HG03378 (cell line): ENCODE measurements around the gene XRN1.
"Not testable (repeated sequence)": the region's sequence is repeated elsewhere in the genome, so short reads cannot be mapped to it uniquely, and the experiment has no call there.

ENCODE experiments used
- ATAC-seq: cut with Tn5 transposase; IDR thresholded peaks from one replicate; pipeline ENCODE4 v1.9.1; 2021; ENCODE audit warnings: mild to moderate bottlenecking, moderate library complexity; ENCODE audit not compliant: unreplicated experiment

The XRN1 gene, protein sequence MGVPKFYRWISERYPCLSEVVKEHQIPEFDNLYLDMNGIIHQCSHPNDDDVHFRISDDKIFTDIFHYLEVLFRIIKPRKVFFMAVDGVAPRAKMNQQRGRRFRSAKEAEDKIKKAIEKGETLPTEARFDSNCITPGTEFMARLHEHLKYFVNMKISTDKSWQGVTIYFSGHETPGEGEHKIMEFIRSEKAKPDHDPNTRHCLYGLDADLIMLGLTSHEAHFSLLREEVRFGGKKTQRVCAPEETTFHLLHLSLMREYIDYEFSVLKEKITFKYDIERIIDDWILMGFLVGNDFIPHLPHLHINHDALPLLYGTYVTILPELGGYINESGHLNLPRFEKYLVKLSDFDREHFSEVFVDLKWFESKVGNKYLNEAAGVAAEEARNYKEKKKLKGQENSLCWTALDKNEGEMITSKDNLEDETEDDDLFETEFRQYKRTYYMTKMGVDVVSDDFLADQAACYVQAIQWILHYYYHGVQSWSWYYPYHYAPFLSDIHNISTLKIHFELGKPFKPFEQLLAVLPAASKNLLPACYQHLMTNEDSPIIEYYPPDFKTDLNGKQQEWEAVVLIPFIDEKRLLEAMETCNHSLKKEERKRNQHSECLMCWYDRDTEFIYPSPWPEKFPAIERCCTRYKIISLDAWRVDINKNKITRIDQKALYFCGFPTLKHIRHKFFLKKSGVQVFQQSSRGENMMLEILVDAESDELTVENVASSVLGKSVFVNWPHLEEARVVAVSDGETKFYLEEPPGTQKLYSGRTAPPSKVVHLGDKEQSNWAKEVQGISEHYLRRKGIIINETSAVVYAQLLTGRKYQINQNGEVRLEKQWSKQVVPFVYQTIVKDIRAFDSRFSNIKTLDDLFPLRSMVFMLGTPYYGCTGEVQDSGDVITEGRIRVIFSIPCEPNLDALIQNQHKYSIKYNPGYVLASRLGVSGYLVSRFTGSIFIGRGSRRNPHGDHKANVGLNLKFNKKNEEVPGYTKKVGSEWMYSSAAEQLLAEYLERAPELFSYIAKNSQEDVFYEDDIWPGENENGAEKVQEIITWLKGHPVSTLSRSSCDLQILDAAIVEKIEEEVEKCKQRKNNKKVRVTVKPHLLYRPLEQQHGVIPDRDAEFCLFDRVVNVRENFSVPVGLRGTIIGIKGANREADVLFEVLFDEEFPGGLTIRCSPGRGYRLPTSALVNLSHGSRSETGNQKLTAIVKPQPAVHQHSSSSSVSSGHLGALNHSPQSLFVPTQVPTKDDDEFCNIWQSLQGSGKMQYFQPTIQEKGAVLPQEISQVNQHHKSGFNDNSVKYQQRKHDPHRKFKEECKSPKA (N-terminal part only)

DNA sequence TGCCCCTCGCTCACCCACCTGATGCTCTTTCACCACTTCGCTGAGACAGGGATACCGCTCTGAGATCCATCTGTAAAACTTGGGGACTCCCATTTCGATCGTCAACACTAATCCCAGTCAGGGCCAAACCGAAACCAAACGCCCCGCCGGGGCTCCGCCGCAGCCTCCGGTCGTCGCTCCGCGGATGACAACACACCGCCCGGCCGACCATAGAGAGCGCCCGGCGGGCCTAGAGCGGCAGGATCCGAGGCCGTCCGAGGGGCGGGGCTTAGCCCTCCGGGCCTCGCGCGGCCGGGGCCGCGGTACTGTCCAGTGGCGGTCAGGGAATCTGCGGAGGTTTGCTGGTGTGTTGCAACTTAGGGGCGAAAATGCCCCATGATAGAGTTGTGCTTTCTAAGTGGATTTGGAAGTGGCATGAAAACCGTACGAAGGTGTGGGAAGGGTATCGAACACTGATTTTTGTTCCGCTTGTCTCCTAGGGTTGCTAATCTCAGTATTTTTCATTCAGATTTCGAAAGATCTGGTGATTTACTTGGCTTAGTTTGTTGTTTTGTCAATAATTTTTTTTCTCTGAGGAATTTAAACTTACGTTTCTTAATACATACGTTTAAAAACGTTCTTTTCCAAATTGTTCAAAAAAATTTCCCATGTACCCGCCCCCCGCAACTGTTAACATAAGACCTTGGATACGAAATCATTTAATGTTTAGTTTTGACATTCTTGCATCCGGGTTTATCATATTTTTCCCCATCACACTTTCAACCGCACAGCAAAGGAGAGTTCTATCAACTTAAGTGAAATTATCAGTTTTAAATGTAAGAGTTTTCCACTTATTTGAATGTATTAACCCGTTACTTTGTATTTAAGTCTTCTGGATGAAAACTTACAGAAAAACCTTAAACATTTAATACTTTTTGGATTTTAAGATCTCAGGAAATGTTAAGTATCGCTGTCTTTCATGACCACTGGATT, at the start of gene XRN1:
Gene XRN1 (minus strand): TSS at position 186 of the 972 bp plus-strand sequence. CDS start 93 bp downstream, at position 93.
- peak; percentile 39 for ATAC-seq

DNA sequence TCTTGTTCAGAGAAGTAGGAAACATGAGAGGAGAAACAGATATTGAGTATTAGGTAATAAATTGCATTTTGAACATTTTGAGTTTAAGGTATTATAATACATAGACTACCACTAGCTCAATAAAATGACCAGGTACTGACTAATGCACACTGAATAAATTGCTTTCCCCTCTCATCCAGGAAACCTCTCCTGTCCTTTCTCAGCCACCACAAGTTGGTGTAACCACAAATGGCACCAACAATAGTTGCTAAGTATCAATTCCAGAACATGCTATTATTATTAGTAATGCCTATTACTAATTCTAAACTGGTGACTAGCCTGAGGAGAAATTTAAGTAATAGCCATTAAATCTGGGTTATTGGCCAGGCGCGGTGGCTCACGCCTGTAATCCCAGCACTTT, 47.3 kb upstream of the XRN1 start:
- ATAC-seq: no peak

DNA sequence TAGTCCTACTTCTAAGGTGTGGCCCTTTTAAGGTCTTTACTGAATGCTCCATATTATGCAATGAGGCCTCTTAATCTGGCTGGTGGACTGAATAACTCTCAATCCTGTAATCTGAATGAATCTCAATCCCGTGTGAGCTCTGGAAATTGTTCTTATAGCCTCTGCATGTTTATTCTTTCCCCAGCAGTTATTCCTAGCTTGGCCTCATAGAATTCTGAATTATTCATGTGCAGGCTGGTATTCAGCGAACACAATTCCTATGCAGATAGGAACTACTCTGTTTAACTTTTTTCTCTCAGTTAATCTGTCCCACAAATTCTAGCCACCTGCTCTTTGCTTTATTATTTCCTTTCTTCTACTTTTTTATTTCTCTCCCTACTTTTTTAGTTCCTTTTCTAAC, 44.3 kb upstream of the XRN1 start:
- no peak for ATAC-seq

DNA sequence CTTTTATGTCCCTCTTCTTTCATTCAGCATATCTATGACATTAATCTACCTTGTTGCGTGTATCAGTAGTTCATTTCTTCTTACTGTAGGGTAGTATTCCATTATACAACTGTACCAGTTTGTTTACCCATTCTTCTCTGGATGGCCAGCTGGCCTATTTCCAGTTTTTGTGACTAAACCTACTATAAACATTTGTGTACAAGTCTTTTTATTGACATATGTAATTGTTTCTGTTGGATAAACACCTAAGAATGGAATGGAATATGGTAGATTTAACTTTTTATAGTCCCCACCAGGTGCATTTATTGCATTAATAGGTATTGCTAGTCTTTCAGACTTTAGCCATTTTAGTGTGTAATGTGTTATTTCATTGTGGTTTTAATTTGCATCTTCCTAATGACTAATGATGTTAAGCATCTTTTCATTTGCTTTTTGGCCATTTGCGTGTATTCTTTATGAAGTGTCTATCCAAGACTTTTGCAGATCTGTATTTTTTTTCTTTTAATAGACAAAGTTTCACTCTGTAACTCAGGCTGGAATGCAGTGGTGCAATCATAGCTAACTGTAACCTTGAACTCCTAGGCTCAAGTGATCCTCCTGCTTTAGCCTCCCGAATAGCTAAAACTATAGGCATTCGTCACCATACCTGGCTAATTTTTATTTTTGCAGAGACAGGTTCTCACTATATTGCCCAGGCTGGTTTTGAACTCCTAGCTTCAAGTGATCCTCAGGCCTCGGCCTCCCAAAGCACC, 41.9 kb upstream of the XRN1 start:
- no peak for ATAC-seq

DNA sequence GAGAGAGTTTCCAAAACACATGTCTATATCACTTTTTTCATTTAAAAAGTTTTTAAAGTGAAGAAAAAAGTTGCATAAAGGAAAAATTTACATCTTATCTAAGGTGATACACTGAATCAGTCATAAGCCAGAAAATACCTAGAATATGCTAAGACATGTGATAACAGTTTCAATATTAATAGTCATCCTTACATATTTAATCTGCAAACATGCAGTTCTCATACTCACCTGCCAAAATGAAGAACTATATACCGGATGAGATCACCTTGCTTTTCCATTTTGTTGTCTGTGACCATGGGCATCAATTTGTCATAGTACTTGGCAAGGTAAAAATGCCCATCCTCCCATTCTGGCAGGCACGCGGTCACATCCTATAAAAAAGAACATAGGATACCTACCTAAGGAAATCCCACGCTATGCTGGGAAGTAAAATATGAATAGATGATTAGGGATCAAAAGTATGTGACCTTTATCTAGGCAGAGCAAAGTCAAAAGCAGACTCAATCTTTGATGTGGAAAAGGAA, 37.1 kb upstream of the XRN1 start:
- ATAC-seq: no peak

DNA sequence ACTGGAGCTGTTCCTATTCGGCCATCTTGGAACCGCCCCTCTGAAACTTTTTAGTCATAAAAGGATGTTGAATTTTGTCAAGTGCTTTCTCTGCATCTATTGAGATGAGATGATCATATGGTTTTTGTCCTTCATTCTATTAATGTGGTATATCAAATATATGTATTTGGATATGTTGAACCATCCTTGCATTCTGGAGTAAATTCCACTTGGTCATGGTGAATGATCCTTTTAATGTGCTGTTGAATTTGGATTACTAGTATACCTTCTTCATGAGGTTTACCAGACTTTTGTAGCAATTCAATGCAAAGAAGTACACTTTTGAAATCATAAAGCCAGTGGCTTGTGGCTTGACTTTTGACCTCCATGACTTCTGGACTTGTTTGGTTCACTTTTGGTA, 33.4 kb upstream of the XRN1 start:
- ATAC-seq: no peak

DNA sequence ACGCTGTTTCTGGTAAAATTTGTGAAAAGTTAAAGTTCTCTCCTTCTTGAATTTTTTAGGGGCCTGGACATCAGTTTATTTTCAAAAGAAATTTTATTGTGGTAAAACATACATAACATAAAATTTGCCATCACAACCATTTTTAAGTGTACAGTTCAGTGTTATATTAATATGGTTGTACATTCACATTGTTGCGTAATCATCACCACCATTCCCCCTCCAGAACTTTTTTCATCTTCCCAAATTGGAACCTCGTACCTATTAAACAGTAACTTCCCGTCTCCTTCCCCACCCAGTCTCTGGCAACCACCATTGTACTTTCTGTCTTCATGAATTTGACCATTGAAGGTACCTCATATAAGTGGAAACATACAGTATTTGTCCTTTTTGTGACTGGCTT, 23.0 kb upstream of the XRN1 start:
- no peak for ATAC-seq

DNA sequence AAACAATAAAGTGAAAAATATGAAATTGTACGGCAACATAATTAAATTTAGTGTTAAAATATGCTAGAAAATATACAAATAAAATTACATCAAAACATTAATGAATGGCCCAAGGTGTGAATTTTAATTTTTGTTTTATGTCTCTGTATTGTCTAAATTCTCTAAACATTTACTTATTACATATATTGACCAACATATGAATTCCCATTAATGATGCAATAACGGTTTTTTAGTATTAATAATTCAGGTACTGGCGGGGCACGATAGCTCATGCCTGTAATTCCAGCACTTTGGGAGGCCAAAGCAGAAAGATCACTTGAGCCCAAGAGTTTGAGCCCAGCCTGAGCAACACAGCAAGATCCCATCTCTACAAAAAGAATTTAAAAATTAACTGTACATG, 20.6 kb upstream of the XRN1 start:
- ATAC-seq: no peak

DNA sequence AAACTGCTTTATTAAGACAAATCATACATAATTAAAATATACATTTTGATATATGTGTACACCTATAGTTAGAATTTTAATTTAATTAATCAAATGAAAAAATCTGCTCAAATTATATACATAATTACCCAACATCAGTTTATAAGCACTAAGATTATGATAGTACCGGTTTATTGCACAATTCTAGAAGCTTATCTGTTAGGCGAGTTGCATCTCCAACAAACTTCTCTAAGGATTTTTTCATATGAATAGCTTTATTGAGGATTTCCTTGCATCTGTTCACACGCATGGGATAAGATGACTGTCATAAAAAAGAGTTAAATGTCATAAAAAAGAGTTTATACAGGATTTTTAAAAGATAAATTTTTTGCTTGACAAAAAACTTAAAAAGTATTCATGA, 19.9 kb upstream of the XRN1 start:
- no peak for ATAC-seq

DNA sequence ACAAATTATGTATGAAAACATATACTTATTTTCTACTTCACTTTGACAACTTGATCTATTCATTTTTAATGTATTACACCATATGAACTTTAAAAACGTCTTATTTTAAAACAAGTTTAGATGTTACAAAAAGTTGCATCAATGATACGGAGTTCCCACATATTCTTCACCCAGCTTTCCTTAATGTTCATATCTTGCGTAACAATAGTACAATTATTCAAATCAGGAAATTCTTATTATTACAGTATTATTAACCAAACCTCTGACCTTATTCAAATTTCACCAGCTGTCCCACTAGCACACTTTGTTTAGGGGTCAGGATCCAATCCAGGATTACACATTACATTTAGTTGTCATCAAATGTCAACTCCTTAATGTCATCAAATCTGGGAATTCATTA, 12.9 kb upstream of the XRN1 start:
- no peak for ATAC-seq

DNA sequence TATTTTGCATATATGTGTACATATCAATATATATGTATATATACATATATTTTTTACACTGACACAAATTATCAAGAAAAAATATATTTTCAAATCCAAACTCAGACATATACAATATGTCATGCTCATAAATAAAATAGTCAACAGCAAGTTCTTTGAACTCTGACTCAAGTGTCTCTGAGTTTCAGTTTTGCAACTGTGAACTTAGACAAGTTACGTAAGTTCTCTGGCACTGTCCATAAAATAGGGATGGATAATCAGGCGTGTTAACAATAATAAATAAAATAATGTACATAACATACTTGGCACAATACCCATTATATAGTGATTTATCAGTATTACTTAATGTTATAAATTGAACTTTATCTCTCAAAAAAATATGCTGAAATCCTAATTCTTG, 12.1 kb upstream of the XRN1 start:
- ATAC-seq: no peak

DNA sequence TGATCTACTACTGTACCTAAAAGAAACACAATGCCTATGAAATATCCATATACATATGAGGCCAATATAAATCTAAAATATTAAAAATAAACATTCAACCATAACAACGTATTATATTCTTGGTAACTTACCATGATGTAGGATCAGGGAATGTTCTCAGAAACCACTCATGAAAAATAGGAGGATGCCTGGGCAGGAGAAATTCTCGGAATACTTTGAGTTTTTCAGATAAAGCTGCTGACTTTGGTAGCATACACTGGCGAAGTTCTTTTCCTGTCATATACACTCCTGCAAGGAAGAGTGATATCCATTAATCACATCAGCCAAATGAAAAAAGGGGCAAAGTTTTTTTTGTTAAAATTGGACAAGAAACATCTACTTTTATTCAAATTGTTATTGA, 11.3 kb upstream of the XRN1 start:
- no peak for ATAC-seq

DNA sequence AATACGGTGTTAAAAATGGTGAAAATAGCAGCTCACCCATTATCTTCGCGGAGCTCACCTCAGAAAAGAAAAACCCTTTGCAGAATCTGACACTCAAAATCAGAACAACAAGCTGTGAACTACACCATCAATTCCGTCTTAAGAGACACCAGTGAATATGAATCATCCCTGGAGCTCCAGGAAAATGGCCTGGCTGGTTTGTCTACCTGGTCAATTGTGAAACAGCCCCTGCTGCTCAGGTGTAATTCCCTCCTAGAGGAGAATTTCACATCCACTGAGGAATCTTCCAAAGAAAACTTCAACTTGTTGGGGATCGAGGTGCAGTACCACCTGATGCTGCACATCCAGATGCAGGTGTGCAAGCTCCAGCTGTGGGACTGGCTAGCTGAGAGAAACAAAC, 3.0 kb upstream of the XRN1 start:
- ATAC-seq: no peak

DNA sequence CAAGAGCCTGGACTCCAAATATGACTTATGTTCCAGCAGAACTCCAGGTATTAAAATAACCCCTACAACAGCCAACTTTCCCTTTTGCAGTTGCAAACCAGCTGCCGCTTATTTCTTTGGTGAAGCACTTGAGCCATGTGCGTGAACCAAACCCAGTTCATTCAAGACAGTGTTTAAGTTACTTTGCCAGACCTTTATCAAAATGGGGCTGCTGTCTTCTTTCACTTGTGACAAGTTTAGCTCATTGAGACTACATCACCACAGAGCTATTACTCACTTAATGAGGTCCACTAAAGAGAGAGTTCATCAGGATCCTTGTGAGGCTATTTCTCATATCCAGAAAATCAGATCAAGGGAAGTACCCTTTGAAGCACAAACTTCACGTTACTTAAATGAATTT, 2.4 kb upstream of the XRN1 start:
- no peak for ATAC-seq

DNA sequence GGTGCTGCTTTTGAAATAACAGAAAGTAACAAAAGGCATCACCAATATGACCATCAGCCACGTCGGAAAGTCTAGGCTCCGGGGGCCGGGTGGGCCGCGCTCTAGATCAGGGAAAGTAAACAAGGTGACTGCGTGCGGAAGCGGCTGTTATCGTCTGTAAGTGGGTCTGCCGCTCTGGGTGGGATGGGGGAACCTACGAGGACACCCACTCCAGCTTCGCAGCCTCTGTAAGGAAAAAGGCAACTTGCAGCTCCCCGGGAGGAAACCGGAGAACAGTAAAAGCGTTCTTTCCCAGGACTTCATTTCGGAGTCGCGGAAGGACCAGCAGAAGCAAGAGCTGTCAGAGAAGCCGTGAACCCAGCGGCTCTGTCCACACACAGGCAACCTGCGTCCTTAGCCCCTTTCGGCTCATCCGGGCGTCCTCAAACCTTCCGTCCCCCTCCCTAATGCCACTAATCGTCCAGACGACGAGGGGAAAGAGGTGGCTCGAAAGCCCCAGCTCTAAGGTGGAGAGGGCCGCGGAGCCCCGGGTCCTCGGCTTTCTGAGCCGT, 461 bp downstream of the XRN1 start:
- peak; percentile 24 for ATAC-seq

DNA sequence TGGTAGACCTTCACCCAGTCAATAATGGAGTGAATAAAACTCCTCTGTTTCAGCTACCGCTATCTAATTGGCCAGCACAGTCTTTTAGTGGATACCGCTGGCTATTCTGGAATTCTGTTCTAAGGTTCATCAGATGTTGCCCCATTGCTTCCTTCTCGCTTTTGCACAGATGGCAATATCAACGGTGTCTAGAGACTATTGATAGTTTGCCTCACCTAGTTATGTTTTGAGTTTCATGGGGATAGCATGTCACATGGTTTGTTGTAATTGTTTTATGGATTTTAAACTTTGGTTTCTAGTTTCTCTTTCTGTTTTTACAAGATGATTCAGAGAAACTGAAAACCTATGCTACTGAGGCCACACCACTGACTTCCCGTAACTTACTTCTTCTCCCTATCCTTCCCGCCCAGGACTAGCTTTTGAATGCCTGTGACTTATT, 2.0 kb downstream of the XRN1 start:
- ATAC-seq: peak; percentile 70

DNA sequence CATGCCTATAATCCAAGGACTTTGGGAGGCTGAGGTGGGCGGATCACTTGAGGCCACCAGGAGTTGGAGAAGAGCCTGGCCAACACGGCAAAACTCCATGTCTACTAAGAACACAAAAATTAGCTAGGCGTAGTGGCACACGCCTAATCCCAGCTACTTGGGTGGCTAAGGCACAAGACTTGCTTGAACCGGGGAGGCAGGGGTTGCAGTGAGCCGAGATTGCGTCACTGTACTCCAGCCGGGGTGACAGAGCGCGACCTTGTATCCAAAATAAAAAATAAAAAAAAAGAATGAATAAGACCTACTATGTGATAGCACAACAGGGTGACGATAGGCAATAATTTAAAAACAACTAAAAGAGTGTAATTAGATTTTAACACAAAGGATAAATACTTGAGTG, 3.5 kb downstream of the XRN1 start:
- no peak for ATAC-seq

DNA sequence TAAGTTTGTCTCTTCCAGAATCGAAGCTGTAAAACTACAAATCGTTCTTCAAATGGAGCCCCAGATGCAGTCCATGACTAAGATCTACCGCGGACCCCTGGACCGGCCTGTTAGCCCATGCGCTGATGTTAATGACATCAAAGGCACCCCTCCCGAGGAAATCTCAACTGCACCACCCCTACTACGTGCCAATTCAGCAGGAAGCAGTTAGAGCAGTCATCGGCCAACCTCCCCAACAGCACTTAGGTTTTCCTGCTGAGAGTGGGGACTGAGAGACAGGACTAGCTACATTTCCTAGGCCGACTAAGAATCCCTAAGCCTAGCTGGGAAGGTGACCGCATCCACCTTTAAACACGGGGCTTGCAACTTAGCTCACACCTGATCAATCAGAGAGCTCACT, 4.8 kb downstream of the XRN1 start:
- ATAC-seq: not testable (repeated sequence)
